CD14-positive monocyte (primary cell): ENCODE measurements around the gene C12orf56. TPM values are rescaled to one million over a fixed set of nuclear protein-coding genes. Genes with fewer than 3 reads are reported as not detected.

ENCODE experiments used
- DNase-seq, 3 donors: peaks; one replicate each; pipeline ENCODE4 v3.0.0-alpha.2; 2011 to 2022
- H2AFZ ChIP-seq: 2 replicates; pipeline ENCODE4 v1.6.0; 2012; ENCODE audit warnings: mild to moderate bottlenecking, low read depth, low read length, inconsistent platforms; ENCODE audit not compliant: insufficient read depth, poor library complexity, severe bottlenecking
- H3K27ac ChIP-seq, 2 donors: 1 replicate in 1 of 2; 2 replicates in 1 of 2; pipeline ENCODE4 v1.5.1; 2012 to 2013; ENCODE audit warnings: low read length in 2 of 2, control low read depth in 1 of 2, inconsistent platforms in 1 of 2, low read depth in 1 of 2, mild to moderate bottlenecking in 1 of 2
- H3K27me3 ChIP-seq, 2 donors: one replicate each; pipeline versions ENCODE4 v1.6.0 to v1.6.1; 2011 to 2013; ENCODE audit warnings: low read length in 2 of 2; ENCODE audit not compliant: control insufficient read depth in 2 of 2, insufficient read depth in 2 of 2
- H3K36me3 ChIP-seq, 2 donors: replicated peaks in 1 of 2; 1 replicate in 1 of 2; 2 replicates in 1 of 2; pipeline versions ENCODE4 v1.5.1 to v1.6.1; 2012 to 2013; ENCODE audit warnings: low read length in 2 of 2, control low read depth in 1 of 2, inconsistent platforms in 1 of 2, mild to moderate bottlenecking in 1 of 2; ENCODE audit not compliant: insufficient read depth in 2 of 2, control insufficient read depth in 1 of 2
- H3K4me1 ChIP-seq, 2 donors: 1 replicate in 1 of 2; 2 replicates in 1 of 2; pipeline versions ENCODE4 v1.5.1 to v1.6.1; 2012 to 2013; ENCODE audit warnings: low read length in 2 of 2, control low read depth in 1 of 2, inconsistent platforms in 1 of 2, mild to moderate bottlenecking in 1 of 2, moderate library complexity in 1 of 2; ENCODE audit not compliant: insufficient read depth in 2 of 2, control insufficient read depth in 1 of 2
- H3K4me2 ChIP-seq: replicated peaks from 2 replicates; pipeline ENCODE3; 2012; ENCODE audit warnings: low read length, moderate library complexity, mild to moderate bottlenecking; ENCODE audit not compliant: poor library complexity, severe bottlenecking; ENCODE audit errors: extremely low read depth
- H3K4me3 ChIP-seq, 3 experiments: fragments of 200-600 bp in 1 of 3; sonication (generic) in 1 of 3; replicated peaks in 1 of 3; 1 replicate in 2 of 3; 2 replicates in 1 of 3; pipeline ENCODE4 v1.5.1; 2011 to 2013; ENCODE audit warnings: low read length in 3 of 3, mild to moderate bottlenecking in 3 of 3, control low read depth in 2 of 3, low read depth in 2 of 3, inconsistent platforms in 1 of 3, moderate library complexity in 1 of 3
- H3K79me2 ChIP-seq: 2 replicates; pipeline ENCODE4 v1.6.0; 2012; ENCODE audit warnings: mild to moderate bottlenecking, control low read depth, inconsistent platforms, low read length, moderate library complexity; ENCODE audit not compliant: insufficient read depth
- H3K9ac ChIP-seq: 2 replicates; pipeline ENCODE4 v1.6.0; 2017; ENCODE audit warnings: low read length, mild to moderate bottlenecking; ENCODE audit not compliant: insufficient read depth, poor library complexity, severe bottlenecking
- H3K9me3 ChIP-seq, 2 donors: replicated peaks in 1 of 2; 1 replicate in 1 of 2; 2 replicates in 1 of 2; pipeline versions ENCODE4 v1.5.1 to v1.6.1; 2012 to 2013; ENCODE audit warnings: low read length in 2 of 2, control low read depth in 1 of 2; ENCODE audit not compliant: control insufficient read depth in 1 of 2, insufficient read depth in 1 of 2
- H4K20me1 ChIP-seq: 2 replicates; pipeline ENCODE4 v1.6.0; 2012; ENCODE audit warnings: mild to moderate bottlenecking, low read length, control low read depth, moderate library complexity; ENCODE audit not compliant: insufficient read depth
- H3K27ac Mint-ChIP-seq, 7 donors: one replicate each; pipeline ENCODE4 v1.8.0; 2020; ENCODE audit warnings: mild to moderate bottlenecking in 7 of 7, mixed read lengths in 7 of 7, moderate library complexity in 6 of 7, inconsistent platforms in 2 of 7
- H3K27me3 Mint-ChIP-seq, 3 donors: one replicate each; pipeline ENCODE4 v1.8.0; 2021 to 2022; ENCODE audit warnings: low read depth in 3 of 3, mild to moderate bottlenecking in 3 of 3, mixed read lengths in 3 of 3, moderate library complexity in 3 of 3, inconsistent platforms in 1 of 3
- H3K36me3 Mint-ChIP-seq, 2 donors: one replicate each; pipeline ENCODE4 v1.8.0; 2020; ENCODE audit warnings: mixed read lengths in 2 of 2, inconsistent platforms in 1 of 2, mild to moderate bottlenecking in 1 of 2
- H3K4me1 Mint-ChIP-seq: one replicate; pipeline ENCODE4 v1.8.0; 2020; ENCODE audit warnings: mild to moderate bottlenecking, mixed read lengths
- H3K4me3 Mint-ChIP-seq, 2 donors: one replicate each; pipeline ENCODE4 v1.8.0; 2020; ENCODE audit warnings: mild to moderate bottlenecking in 2 of 2, mixed read lengths in 2 of 2, moderate library complexity in 1 of 2
- H3K9me3 Mint-ChIP-seq, 7 donors: one replicate each; pipeline ENCODE4 v1.8.0; 2020 to 2022; ENCODE audit warnings: mixed read lengths in 7 of 7, mild to moderate bottlenecking in 6 of 7, moderate library complexity in 6 of 7, inconsistent platforms in 2 of 7
- CTCF ChIP-seq: fragments of 200-600 bp; IDR thresholded peaks from one replicate; pipeline ENCODE4 v1.8.0; 2022; ENCODE audit warnings: antibody characterized with exemption, mild to moderate bottlenecking
- WGBS: methylation state at CpG from one replicate; pipeline ENCODE4 v1.1.5; 2013; ENCODE audit warnings: missing lambda C conversion rate; ENCODE audit not compliant: insufficient coverage; 5-methylcytosine and 5-hydroxymethylcytosine counted together
- intact Hi-C, 2 donors: fragments of 100-400 bp; cut with micrococcal nuclease; formaldehyde crosslinking; loops; one replicate each; pipeline versions ENCODE4 v1.15.0 to v1.15.1; 2023
- polyA plus RNA-seq, 3 donors: library from polyadenylated mRNA; depleted of rRNA in 1 of 3; unstranded in 2 of 3; stranded (reverse) in 1 of 3; fragments of 300-500 nt in 2 of 3; fragments of >200 nt in 1 of 3; fragmentation: Illumina TruSeq in 2 of 3; gene quantifications; 1 replicate in 2 of 3; 2 replicates in 1 of 3; pipeline ENCODE4 v1.2.3, GENCODE V29; 2012 to 2021

Gene C12orf56
- polyA plus RNA-seq, 3 donors: not detected

GRCh38 chr12:64278421-64278820 lies 112.1 kb downstream of the C12orf56 start:
- Mint-ChIP-seq H3K27ac (no peak overlapping the region), H3K4me3 (no peak overlapping the region), H3K4me1 (no peaks in the 10 kb centered on the region), H3K27me3 (peaks cover 0 to 4% (median 0%) of the 10 kb centered on the region in 3 donors), H3K9me3 (peaks cover 0 to 2% (median 0%) of the 10 kb centered on the region in 7 donors), H3K36me3 (no peaks in the 10 kb centered on the region)
- Histone ChIP-seq H3K79me2 (no peaks in the 10 kb centered on the region), H4K20me1 (no peaks in the 10 kb centered on the region), H2AFZ (no peak overlapping the region), H3K9me3 (no peaks in the 10 kb centered on the region), H3K4me3 (no peak overlapping the region), H3K9ac (no peak overlapping the region), H3K36me3 (no peaks in the 10 kb centered on the region), H3K27ac (no peak overlapping the region), H3K4me1 (no peaks in the 10 kb centered on the region), H3K4me2 (no peak overlapping the region), H3K27me3 (no peaks in the 10 kb centered on the region)
- whole genome bisulfite sequencing: no CpG with 5 or more reads among the region's 4 CpGs
- DNase-seq: no peak
- intact Hi-C loops: loop anchor here in 1 of 2 donors (5.0 kb wide), 1 partner anchor 114 kb away; the partner anchor contains the start of gene C12orf56
- TF ChIP-seq CTCF: no peak

- no peak for DNase-seq
- Histone ChIP-seq H2AFZ (no peak overlapping the region), H3K27me3 (no peaks in the 10 kb centered on the region), H3K9ac (no peak overlapping the region), H3K4me2 (no peak overlapping the region), H4K20me1 (no peaks in the 10 kb centered on the region), H3K9me3 (no peaks in the 10 kb centered on the region), H3K36me3 (no peaks in the 10 kb centered on the region), H3K79me2 (no peaks in the 10 kb centered on the region), H3K4me1 (no peaks in the 10 kb centered on the region), H3K27ac (no peak overlapping the region), H3K4me3 (no peak overlapping the region)
- H3K9me3 Mint-ChIP-seq: peaks cover 0 to 2% (median 0%) of the 10 kb centered on the region in 7 donors
- peak; percentile 21 for TF ChIP-seq CTCF
- H3K4me3 Mint-ChIP-seq: no peak overlapping the region
- 67% methylated on average over 6 of the region's 11 CpGs for WGBS
- no peak overlapping the region for H3K27ac Mint-ChIP-seq
- intact Hi-C loops: no loop called here
- no peaks in the 10 kb centered on the region for H3K4me1 Mint-ChIP-seq
- no peaks in the 10 kb centered on the region for H3K36me3 Mint-ChIP-seq
- peaks cover 0 to 5% (median 4%) of the 10 kb centered on the region in 3 donors for H3K27me3 Mint-ChIP-seq
Observed at GRCh38 chr12:64273527-64274403, 116.8 kb downstream of the C12orf56 start.
